ENCODE data around the gene EFNB1.

- TF ChIP-seq, protein P1, sequence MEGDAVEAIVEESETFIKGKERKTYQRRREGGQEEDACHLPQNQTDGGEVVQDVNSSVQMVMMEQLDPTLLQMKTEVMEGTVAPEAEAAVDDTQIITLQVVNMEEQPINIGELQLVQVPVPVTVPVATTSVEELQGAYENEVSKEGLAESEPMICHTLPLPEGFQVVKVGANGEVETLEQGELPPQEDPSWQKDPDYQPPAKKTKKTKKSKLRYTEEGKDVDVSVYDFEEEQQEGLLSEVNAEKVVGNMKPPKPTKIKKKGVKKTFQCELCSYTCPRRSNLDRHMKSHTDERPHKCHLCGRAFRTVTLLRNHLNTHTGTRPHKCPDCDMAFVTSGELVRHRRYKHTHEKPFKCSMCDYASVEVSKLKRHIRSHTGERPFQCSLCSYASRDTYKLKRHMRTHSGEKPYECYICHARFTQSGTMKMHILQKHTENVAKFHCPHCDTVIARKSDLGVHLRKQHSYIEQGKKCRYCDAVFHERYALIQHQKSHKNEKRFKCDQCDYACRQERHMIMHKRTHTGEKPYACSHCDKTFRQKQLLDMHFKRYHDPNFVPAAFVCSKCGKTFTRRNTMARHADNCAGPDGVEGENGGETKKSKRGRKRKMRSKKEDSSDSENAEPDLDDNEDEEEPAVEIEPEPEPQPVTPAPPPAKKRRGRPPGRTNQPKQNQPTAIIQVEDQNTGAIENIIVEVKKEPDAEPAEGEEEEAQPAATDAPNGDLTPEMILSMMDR (IDR thresholded peaks at IDR 0.05; ENCODE audit: poor library complexity, severe bottlenecking), result no peak
- TF ChIP-seq TAF1 (IDR thresholded peaks at IDR 0.05; ENCODE audit: low read depth) (no peak), POLR2AphosphoS5 (IDR thresholded peaks at IDR 0.05) (no peak), EZH2 (IDR thresholded peaks at IDR 0.05; ENCODE audit: borderline replicate concordance, insufficient read depth, low read length, poor library complexity, severe bottlenecking) (no peak)
Measured at GRCh38 chrX:68877606-68878005, 48.8 kb downstream of the EFNB1 start.

All from neural cell (in vitro differentiated cells).